ENCODE data around the gene COL21A1.

COL21A1 gene

DNA sequence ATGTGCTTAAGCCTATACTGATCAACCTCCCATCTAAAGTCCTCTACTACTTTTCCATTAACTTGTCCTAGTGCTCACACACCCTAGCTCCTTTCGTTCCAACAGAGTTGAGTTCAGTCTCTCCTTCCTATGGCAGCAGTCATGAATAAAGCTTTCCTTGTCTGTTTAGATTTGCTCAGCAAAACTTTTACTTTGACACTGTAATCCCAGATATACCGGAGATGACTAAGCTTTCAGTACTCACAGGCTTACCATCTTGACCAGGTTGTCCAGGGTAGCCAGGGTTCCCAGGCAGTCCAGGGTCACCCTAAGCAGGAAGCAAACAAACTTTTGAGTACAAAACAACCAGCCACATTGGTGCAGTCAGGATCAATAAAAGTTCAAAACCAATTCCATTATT is 90.7 kb downstream of the COL21A1 start:
- Mint-ChIP-seq H3K27ac (no peak overlapping the region), H3K4me3 (no peak overlapping the region), H3K9me3 (peaks cover 22% of the 10 kb centered on the region)

GRCh38 chr6:56155634-56156141 is 91.7 kb downstream of the COL21A1 start:
- H3K36me3 Mint-ChIP-seq (ENCODE audit: low read depth): peaks cover 21% of the 10 kb centered on the region
- H3K4me3 Mint-ChIP-seq: no peak overlapping the region
- no peaks in the 10 kb centered on the region for H3K4me1 Mint-ChIP-seq
- H3K27ac Mint-ChIP-seq: no peak overlapping the region
- H3K27me3 Mint-ChIP-seq (ENCODE audit: low read depth): no peaks in the 10 kb centered on the region
- TF ChIP-seq CTCF (IDR thresholded peaks at IDR 0.05; ENCODE audit: unreplicated experiment in 3 of 3): no peak
- H3K9me3 Mint-ChIP-seq: peaks cover 22% of the 10 kb centered on the region

More for the DNA sequence above, 90.7 kb downstream of the COL21A1 start:
- no peak for TF ChIP-seq CTCF (IDR thresholded peaks at IDR 0.05; ENCODE audit: unreplicated experiment in 3 of 3)
- Mint-ChIP-seq H3K4me1 (no peaks in the 10 kb centered on the region), H3K27me3 (ENCODE audit: low read depth) (no peaks in the 10 kb centered on the region), H3K36me3 (ENCODE audit: low read depth) (peaks cover 21% of the 10 kb centered on the region)

GRCh38 chr6:56154076-56154475 is 93.3 kb downstream of the COL21A1 start:
- no peak for TF ChIP-seq CTCF (IDR thresholded peaks at IDR 0.05; ENCODE audit: unreplicated experiment in 3 of 3)
- H3K27me3 Mint-ChIP-seq (ENCODE audit: low read depth): no peaks in the 10 kb centered on the region
- peaks cover 22% of the 10 kb centered on the region for H3K9me3 Mint-ChIP-seq
- H3K4me1 Mint-ChIP-seq: peaks cover 7% of the 10 kb centered on the region
- no peak overlapping the region for H3K4me3 Mint-ChIP-seq
- no peak overlapping the region for H3K27ac Mint-ChIP-seq
- H3K36me3 Mint-ChIP-seq (ENCODE audit: low read depth): peaks cover 21% of the 10 kb centered on the region

DNA sequence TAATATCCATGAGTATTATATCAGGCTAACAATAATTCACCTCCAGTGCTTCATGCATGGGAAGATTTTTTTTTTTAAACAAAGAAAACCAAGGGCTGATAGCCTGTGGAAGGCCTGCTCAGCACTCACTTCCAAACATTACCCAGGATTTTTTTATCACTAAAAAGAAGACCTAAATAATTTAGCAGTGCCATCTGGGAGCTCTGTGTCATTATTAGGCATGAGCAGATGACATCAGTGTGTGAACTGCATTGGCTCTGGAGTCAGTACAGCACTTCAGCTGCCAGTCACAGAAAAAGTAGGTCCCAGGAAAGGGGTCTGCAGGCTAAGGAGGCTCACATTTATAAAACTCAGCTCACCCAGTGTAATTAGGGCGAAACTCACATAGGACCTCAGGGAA is 94.8 kb downstream of the COL21A1 start:
- no peaks in the 10 kb centered on the region for H3K27me3 Mint-ChIP-seq (ENCODE audit: low read depth)
- H3K4me1 Mint-ChIP-seq: peaks cover 13% of the 10 kb centered on the region
- no peak overlapping the region for H3K4me3 Mint-ChIP-seq
- peaks cover 22% of the 10 kb centered on the region for H3K9me3 Mint-ChIP-seq
- H3K27ac Mint-ChIP-seq: no peak overlapping the region
- H3K36me3 Mint-ChIP-seq (ENCODE audit: low read depth): peaks cover 26% of the 10 kb centered on the region
- no peak for TF ChIP-seq CTCF (IDR thresholded peaks at IDR 0.05; ENCODE audit: unreplicated experiment in 3 of 3)

DNA sequence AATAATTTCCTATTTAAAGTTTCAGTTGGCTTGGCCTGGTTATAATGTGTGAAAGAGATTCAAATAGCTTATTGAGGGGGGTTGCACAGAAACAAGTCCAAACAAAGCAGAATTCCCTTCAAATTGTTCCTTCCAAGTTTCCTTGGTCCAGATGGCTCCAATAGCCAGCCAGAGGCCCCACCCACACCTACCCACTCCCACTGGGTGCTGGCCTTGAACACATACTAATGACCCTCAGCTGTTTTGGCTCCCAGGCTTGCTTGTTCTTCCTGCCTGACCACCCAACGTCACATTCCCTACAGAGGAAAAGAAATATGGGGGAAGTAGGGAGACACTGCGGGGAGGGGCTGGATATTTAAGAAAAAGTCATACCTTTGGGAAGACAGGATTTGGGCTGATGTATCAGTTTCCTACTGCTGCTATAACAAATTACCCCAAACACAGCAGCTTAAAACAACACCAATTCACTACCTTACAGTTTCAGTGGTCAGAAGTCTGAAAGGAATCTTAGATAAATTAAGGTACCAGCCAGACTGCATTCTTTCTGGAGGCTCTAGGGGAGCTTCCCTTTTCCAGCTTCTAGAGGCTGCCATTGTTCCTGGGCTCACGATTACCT is 95.7 kb downstream of the COL21A1 start:
- Mint-ChIP-seq H3K27me3 (ENCODE audit: low read depth) (no peaks in the 10 kb centered on the region), H3K27ac (no peak overlapping the region), H3K4me1 (peaks cover 18% of the 10 kb centered on the region), H3K9me3 (peaks cover 22% of the 10 kb centered on the region), H3K4me3 (no peak overlapping the region), H3K36me3 (ENCODE audit: low read depth) (peaks cover 26% of the 10 kb centered on the region)
- no peak for TF ChIP-seq CTCF (IDR thresholded peaks at IDR 0.05; ENCODE audit: unreplicated experiment in 3 of 3)

Data from nephron (organoid).